Measurements from ENCODE around the gene IL17RA.

The IL17RA gene

GRCh38 chr22:17057959-17058814 lies 26.6 kb upstream of the IL17RA start:
- 31% methylated on average over 10 of the region's 11 CpGs for WGBS
- Histone ChIP-seq H3K4me1 (ENCODE audit: insufficient read depth, low read length) (no peaks in the 10 kb centered on the region), H3K36me3 (ENCODE audit: insufficient read depth, low read length) (no peaks in the 10 kb centered on the region), H3K9me3 (ENCODE audit: insufficient read depth, low read depth, low read length) (no peaks in the 10 kb centered on the region), H3K27me3 (ENCODE audit: insufficient read depth, low read length) (no peaks in the 10 kb centered on the region), H3K9ac (ENCODE audit: low read depth, low read length) (no peak overlapping the region), H3K4me3 (ENCODE audit: low read length) (no peak overlapping the region), H3K27ac (ENCODE audit: low read depth, low read length) (no peak overlapping the region)

GRCh38 chr22:17060126-17060525 lies 24.7 kb upstream of the IL17RA start:
- Histone ChIP-seq H3K4me1 (ENCODE audit: insufficient read depth, low read length) (no peaks in the 10 kb centered on the region), H3K36me3 (ENCODE audit: insufficient read depth, low read length) (no peaks in the 10 kb centered on the region), H3K27me3 (ENCODE audit: insufficient read depth, low read length) (no peaks in the 10 kb centered on the region), H3K9me3 (ENCODE audit: insufficient read depth, low read depth, low read length) (no peaks in the 10 kb centered on the region), H3K4me3 (ENCODE audit: low read length) (no peak overlapping the region), H3K27ac (ENCODE audit: low read depth, low read length) (no peak overlapping the region), H3K9ac (ENCODE audit: low read depth, low read length) (no peak overlapping the region)
- WGBS, result 25% methylated on average over 3 of the region's 3 CpGs

DNA sequence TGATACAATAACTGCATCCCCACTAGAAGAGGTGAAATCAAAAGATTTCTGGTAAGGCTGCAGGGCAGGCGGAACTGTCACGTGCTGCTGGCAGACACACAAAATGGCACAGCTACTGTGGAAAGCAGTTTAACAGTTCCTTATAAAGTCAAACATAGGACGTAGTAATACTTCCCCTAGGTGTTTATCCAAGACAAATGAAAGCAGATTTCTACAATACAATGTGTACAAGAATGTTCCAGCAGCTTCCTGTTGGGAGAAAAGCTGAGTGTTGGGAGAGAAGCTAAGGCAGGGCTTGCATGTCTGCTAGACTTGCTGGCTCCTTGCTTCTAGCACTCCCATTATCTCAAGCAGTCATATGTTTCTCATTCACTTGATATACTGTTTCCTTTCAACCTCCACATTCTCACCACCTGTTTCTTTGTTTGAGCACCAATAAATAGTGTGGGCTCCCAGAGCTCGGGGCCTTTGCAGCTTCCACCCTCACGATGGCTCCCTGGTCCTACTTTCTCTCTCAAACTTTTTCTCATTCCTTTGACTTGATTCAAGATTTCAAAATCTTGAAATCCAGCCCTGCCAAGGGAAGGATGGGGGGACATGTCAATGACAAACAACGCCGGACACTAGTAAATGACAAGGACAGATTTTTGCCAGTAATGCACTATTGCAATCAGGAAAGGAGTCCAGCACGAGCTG lies 21.2 kb upstream of the IL17RA start:
- H3K4me3 ChIP-seq (ENCODE audit: low read length), result no peak overlapping the region
- no peaks in the 10 kb centered on the region for H3K9me3 ChIP-seq (ENCODE audit: insufficient read depth, low read depth, low read length)
- no peaks in the 10 kb centered on the region for H3K27me3 ChIP-seq (ENCODE audit: insufficient read depth, low read length)
- no peaks in the 10 kb centered on the region for H3K4me1 ChIP-seq (ENCODE audit: insufficient read depth, low read length)
- WGBS, result 82% methylated on average over 8 of the region's 8 CpGs
- H3K27ac ChIP-seq (ENCODE audit: low read depth, low read length), result no peak overlapping the region
- no peaks in the 10 kb centered on the region for H3K36me3 ChIP-seq (ENCODE audit: insufficient read depth, low read length)
- H3K9ac ChIP-seq (ENCODE audit: low read depth, low read length), result no peak overlapping the region

DNA sequence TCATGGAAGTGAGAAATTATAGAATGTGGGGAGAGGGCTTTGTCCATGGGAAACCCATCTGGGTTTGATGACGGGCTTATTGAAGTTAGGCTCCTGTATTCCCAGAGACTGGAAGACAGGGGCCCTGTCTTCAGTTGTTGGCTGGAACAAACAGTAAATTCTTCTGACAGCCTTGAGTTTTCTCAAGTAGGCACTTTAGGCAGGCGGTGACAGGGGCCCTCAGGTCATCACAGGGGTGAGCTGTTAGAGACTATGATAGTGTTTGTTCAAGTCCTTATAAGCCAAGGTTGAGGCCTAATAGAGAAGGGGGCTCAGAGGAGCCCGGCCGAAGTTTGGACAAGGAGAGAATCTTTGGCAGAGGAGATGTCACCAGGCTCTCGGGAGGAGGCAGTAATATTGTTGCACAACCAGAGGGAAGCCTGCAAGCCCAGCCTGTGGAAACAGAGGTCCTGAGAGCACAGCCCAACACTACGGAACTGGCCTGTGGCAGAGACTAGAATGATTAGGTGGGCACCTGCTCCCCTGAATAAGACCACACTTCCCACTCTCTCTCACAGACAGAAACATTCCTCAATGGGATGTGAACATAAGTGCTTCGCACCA lies 20.2 kb upstream of the IL17RA start:
- Histone ChIP-seq H3K27ac (ENCODE audit: low read depth, low read length) (no peak overlapping the region), H3K9ac (ENCODE audit: low read depth, low read length) (no peak overlapping the region), H3K4me1 (ENCODE audit: insufficient read depth, low read length) (no peaks in the 10 kb centered on the region), H3K9me3 (ENCODE audit: insufficient read depth, low read depth, low read length) (no peaks in the 10 kb centered on the region), H3K27me3 (ENCODE audit: insufficient read depth, low read length) (no peaks in the 10 kb centered on the region), H3K36me3 (ENCODE audit: insufficient read depth, low read length) (no peaks in the 10 kb centered on the region), H3K4me3 (ENCODE audit: low read length) (no peak overlapping the region)
- 83% methylated on average over 7 of the region's 7 CpGs for WGBS

DNA sequence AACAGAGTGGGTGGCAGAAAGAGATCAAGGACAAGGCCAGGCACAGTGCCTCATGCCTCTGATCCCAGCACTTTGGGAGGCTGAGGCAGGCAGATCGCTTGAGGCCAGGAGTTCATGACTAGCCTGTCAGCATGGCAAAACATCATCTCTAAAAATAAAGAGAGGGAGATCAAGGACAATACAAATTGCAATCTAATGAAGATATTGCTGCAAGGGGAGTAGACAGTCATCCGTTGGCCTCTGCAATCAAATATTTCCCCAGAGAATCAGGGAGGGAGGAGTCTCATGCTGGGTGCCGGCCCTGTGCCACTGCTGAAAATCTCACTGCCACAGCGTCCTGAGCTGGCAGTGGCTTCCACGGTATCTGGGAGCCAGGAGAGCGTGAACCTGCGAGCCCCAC lies 19.4 kb upstream of the IL17RA start:
- Histone ChIP-seq H3K9ac (ENCODE audit: low read depth, low read length) (no peak overlapping the region), H3K9me3 (ENCODE audit: insufficient read depth, low read depth, low read length) (no peaks in the 10 kb centered on the region), H3K4me1 (ENCODE audit: insufficient read depth, low read length) (no peaks in the 10 kb centered on the region), H3K27ac (ENCODE audit: low read depth, low read length) (no peak overlapping the region), H3K36me3 (ENCODE audit: insufficient read depth, low read length) (no peaks in the 10 kb centered on the region), H3K4me3 (ENCODE audit: low read length) (no peak overlapping the region), H3K27me3 (ENCODE audit: insufficient read depth, low read length) (no peaks in the 10 kb centered on the region)
- WGBS, result 83% methylated on average over 7 of the region's 7 CpGs

DNA sequence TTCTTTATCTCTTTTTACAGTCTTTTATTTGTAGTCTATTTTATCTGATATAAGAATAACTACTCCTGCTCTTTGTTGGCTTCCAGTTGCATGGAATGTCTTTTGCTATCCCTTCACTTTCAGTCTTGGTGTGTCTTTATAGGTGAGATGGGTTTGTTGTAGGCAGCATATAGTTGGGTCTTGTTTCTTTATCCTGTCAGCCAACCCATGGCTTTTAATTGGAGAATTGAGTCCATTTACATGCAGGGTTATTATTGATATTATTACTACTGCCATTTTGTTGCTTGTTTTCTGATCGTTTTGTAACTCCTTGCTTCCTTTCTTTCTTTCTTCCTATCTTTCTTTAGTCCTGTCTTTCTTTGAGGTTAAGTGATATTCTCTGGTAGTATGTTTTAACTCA lies 11.9 kb upstream of the IL17RA start:
- WGBS, result no CpG with 5 or more reads among the region's 1 CpG
- Histone ChIP-seq H3K36me3 (ENCODE audit: insufficient read depth, low read length) (no peaks in the 10 kb centered on the region), H3K9me3 (ENCODE audit: insufficient read depth, low read depth, low read length) (no peaks in the 10 kb centered on the region), H3K27ac (ENCODE audit: low read depth, low read length) (no peak overlapping the region), H3K27me3 (ENCODE audit: insufficient read depth, low read length) (no peaks in the 10 kb centered on the region), H3K4me1 (ENCODE audit: insufficient read depth, low read length) (no peaks in the 10 kb centered on the region), H3K9ac (ENCODE audit: low read depth, low read length) (no peak overlapping the region), H3K4me3 (ENCODE audit: low read length) (no peak overlapping the region)

DNA sequence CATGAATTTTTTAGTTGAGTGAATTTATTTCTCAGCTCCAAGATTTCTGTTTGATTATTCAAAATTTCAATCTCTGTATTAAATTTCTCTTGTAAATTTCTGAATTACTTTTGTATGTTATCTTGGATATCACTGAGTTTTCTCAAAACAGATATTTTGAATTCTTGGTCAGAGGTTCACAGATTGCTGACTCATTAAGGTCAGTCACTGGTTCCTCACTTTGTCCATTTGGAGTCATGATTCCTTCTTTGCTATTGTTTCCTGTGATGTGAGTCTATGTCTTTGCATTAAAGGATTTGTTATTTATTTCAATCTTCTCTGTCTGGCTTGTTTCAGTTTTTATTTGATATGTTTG lies 10.2 kb upstream of the IL17RA start:
- Histone ChIP-seq H3K9ac (ENCODE audit: low read depth, low read length) (no peak overlapping the region; the same call in 1 of the 2 replicates), H3K27me3 (ENCODE audit: insufficient read depth, low read length) (no peaks in the 10 kb centered on the region), H3K9me3 (ENCODE audit: insufficient read depth, low read depth, low read length) (no peaks in the 10 kb centered on the region), H3K4me3 (ENCODE audit: low read length) (no peak overlapping the region), H3K27ac (ENCODE audit: low read depth, low read length) (no peak overlapping the region), H3K4me1 (ENCODE audit: insufficient read depth, low read length) (no peaks in the 10 kb centered on the region), H3K36me3 (ENCODE audit: insufficient read depth, low read length) (no peaks in the 10 kb centered on the region)

DNA sequence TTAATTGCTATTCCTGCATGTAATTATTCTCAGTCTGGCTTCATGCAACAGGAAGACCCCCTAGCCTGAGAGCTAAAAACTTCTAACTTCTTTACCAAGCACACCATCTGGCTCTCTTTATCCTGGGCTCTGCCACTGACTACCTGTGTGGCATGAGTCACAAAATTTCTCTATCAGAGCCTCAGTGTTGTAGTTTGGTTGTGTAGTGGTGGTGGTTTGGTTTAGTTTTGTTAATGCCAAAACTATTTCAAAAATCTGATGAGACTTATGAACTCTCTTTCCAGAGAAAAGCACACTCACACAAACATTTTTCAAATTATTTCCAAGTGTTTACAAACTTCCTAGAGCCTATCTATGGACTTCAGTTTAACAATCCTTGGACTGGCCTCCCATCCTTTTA lies 7.5 kb upstream of the IL17RA start:
- no peaks in the 10 kb centered on the region for H3K36me3 ChIP-seq (ENCODE audit: insufficient read depth, low read length)
- H3K4me1 ChIP-seq (ENCODE audit: insufficient read depth, low read length), result no peaks in the 10 kb centered on the region
- H3K27ac ChIP-seq (ENCODE audit: low read depth, low read length), result no peak overlapping the region
- no peak overlapping the region for H3K4me3 ChIP-seq (ENCODE audit: low read length)
- H3K27me3 ChIP-seq (ENCODE audit: insufficient read depth, low read length), result no peaks in the 10 kb centered on the region
- H3K9me3 ChIP-seq (ENCODE audit: insufficient read depth, low read depth, low read length), result no peaks in the 10 kb centered on the region
- H3K9ac ChIP-seq (ENCODE audit: low read depth, low read length), result no peak overlapping the region

GRCh38 chr22:17079572-17079971 lies 5.2 kb upstream of the IL17RA start:
- Histone ChIP-seq H3K9me3 (ENCODE audit: insufficient read depth, low read depth, low read length) (no peaks in the 10 kb centered on the region), H3K4me1 (ENCODE audit: insufficient read depth, low read length) (no peaks in the 10 kb centered on the region), H3K4me3 (ENCODE audit: low read length) (no peak overlapping the region), H3K36me3 (ENCODE audit: insufficient read depth, low read length) (no peaks in the 10 kb centered on the region), H3K9ac (ENCODE audit: low read depth, low read length) (no peak overlapping the region), H3K27ac (ENCODE audit: low read depth, low read length) (no peak overlapping the region), H3K27me3 (ENCODE audit: insufficient read depth, low read length) (peaks cover 11% of the 10 kb centered on the region; the same call in 1 of the 2 replicates)
- WGBS, result 94% methylated on average over 4 of the region's 4 CpGs

DNA sequence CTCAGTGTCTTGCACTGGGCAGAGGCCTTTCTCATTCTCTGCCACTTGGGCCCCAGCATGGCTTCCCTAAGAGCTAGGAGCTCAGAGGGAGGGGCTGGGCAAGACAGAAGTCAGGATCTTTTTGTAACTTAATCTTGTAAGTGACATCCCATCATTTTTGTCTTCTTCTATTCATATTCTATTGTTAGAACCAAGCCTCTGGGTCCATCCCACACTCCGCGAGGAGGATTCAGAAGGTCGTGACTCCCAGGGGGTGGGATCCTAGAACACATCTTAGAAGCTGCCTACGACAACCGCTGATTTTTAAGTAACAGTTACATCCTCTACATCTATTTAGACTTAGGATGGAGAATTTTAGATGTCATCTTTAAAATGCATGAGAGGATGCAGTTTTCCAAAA lies 1.5 kb upstream of the IL17RA start:
- WGBS, result 93% methylated on average over 3 of the region's 5 CpGs
- H3K27me3 ChIP-seq (ENCODE audit: insufficient read depth, low read length), result peaks cover 43% of the 10 kb centered on the region
- H3K9me3 ChIP-seq (ENCODE audit: insufficient read depth, low read depth, low read length), result no peaks in the 10 kb centered on the region
- H3K4me3 ChIP-seq (ENCODE audit: low read length), result no peak overlapping the region
- H3K36me3 ChIP-seq (ENCODE audit: insufficient read depth, low read length), result no peaks in the 10 kb centered on the region
- no peak overlapping the region for H3K27ac ChIP-seq (ENCODE audit: low read depth, low read length)
- H3K9ac ChIP-seq (ENCODE audit: low read depth, low read length), result no peak overlapping the region
- 0 out of 2 replicates have a peak, but pooled peaks cover 5% of the 10 kb centered on the region for H3K4me1 ChIP-seq (ENCODE audit: insufficient read depth, low read length)

DNA sequence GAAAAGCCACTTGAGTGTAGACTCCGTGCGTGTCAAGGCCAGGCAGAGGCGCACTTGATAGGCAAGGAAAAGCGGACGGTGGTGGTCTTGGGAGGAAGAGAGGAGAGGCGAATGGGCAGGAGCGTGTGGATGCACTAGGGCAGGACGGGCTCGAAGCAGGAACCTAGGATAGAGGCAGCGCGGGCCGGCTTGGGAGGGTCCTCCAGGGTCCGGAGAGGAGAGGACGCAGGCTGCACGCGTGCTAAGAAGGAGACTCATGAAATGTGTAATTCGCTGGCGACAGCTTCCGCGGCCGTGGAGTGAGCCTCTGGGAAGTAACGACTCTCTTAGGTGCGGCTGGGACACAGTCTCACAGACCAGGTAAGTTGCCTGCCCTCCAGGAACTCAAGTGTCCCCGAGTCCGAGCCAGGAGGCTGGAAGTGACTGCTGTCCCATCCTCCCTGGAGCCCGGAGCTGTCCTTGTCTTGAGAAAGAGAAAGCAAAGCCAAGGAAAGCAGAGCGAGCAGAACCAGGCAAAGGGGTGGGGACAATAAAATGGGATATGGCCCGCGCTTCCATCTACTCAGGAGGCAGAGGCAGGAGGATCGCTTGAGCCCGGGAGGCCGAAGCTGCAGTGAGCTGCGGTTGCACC lies 874 bp upstream of the IL17RA start:
- H3K4me1 ChIP-seq (ENCODE audit: insufficient read depth, low read length), result 0 out of 2 replicates have a peak, but pooled peaks cover 5% of the 10 kb centered on the region
- 90% methylated on average over 33 of the region's 33 CpGs for WGBS
- H3K4me3 ChIP-seq (ENCODE audit: low read length), result peak overlapping the region; percentile 91

More for the DNA sequence above, 874 bp upstream of the IL17RA start:
- H3K9ac ChIP-seq (ENCODE audit: low read depth, low read length), result no peak overlapping the region
- peaks cover 43% of the 10 kb centered on the region for H3K27me3 ChIP-seq (ENCODE audit: insufficient read depth, low read length)
- H3K9me3 ChIP-seq (ENCODE audit: insufficient read depth, low read depth, low read length), result no peaks in the 10 kb centered on the region
- H3K36me3 ChIP-seq (ENCODE audit: insufficient read depth, low read length), result no peaks in the 10 kb centered on the region
- no peak overlapping the region for H3K27ac ChIP-seq (ENCODE audit: low read depth, low read length)

All from HUES64 (cell line).